HK-2 (cell line): ENCODE data around the gene ZMYND10.

ENCODE experiments used
- DNase-seq: peaks from one replicate; pipeline ENCODE4 v3.0.0-alpha.2; 2018; ENCODE audit not compliant: unreplicated experiment

Gene ZMYND10

GRCh38 chr3:50370594-50370993, 25.1 kb upstream of the ZMYND10 start:
- DNase-seq, result no peak

- DNase-seq, result no peak
These were observed 23.6 kb upstream of the ZMYND10 start for GRCh38 chr3:50369012-50369670.

GRCh38 chr3:50365842-50366220, 20.3 kb upstream of the ZMYND10 start:
- DNase-seq, result no peak

GRCh38 chr3:50365080-50365841, 19.7 kb upstream of the ZMYND10 start:
- DNase-seq, result peak; percentile 63

- DNase-seq, result no peak
These were observed 19.1 kb upstream of the ZMYND10 start for GRCh38 chr3:50364573-50365079.

- no peak for DNase-seq
These were observed 14.2 kb upstream of the ZMYND10 start for GRCh38 chr3:50359760-50360110.

GRCh38 chr3:50358911-50359759, 13.6 kb upstream of the ZMYND10 start, which contains the start of gene TMEM115:
TSS of gene TMEM115 (minus strand) at chr3:50359521. CDS start at chr3:50359063, 458 bp downstream.
- DNase-seq, result peak; percentile 92

GRCh38 chr3:50358355-50358910, 12.9 kb upstream of the ZMYND10 start:
- no peak for DNase-seq

- no peak for DNase-seq
These were observed 11.9 kb upstream of the ZMYND10 start for GRCh38 chr3:50357481-50357880.

GRCh38 chr3:50356553-50356952, 11.0 kb upstream of the ZMYND10 start:
- DNase-seq, result no peak

- DNase-seq, result no peak
These were observed 10.5 kb upstream of the ZMYND10 start for GRCh38 chr3:50355829-50356552.

- DNase-seq, result no peak
These were observed 9.3 kb upstream of the ZMYND10 start for GRCh38 chr3:50354850-50355249.

- DNase-seq, result no peak
These were observed 8.7 kb upstream of the ZMYND10 start for GRCh38 chr3:50354186-50354764.

GRCh38 chr3:50353245-50354004, 7.9 kb upstream of the ZMYND10 start:
- no peak for DNase-seq

- DNase-seq, result no peak
These were observed 7.2 kb upstream of the ZMYND10 start for GRCh38 chr3:50352781-50353180.

GRCh38 chr3:50351323-50351697, 5.8 kb upstream of the ZMYND10 start:
- DNase-seq, result no peak

- DNase-seq, result peak; percentile 92
These were observed 5.2 kb upstream of the ZMYND10 start, which contains the start of the genes CYB561D2 and NPRL2 for GRCh38 chr3:50350527-50351322. TSS of gene CYB561D2 (plus strand) at chr3:50350862. CDS start at chr3:50351434, 572 bp downstream. TSS of gene NPRL2 (minus strand) at chr3:50350775. CDS start at chr3:50350652, 123 bp downstream.

GRCh38 chr3:50350213-50350526, 4.6 kb upstream of the ZMYND10 start:
- no peak for DNase-seq

- DNase-seq, result peak; percentile 64
These were observed 1.8 kb upstream of the ZMYND10 start for GRCh38 chr3:50347187-50347813.
